ENCODE measurements around the gene RABAC1. TPM values are rescaled to one million over a fixed set of nuclear protein-coding genes. Genes with fewer than 3 reads are reported as not detected.

Gene RABAC1
- total and polyA plus RNA-seq, 10 of the 15 experiments (the other 5 are each of a cell fraction or from before 2014, with no cell fraction given), result 10.9 to 115 (median 49.2) TPM

DNA sequence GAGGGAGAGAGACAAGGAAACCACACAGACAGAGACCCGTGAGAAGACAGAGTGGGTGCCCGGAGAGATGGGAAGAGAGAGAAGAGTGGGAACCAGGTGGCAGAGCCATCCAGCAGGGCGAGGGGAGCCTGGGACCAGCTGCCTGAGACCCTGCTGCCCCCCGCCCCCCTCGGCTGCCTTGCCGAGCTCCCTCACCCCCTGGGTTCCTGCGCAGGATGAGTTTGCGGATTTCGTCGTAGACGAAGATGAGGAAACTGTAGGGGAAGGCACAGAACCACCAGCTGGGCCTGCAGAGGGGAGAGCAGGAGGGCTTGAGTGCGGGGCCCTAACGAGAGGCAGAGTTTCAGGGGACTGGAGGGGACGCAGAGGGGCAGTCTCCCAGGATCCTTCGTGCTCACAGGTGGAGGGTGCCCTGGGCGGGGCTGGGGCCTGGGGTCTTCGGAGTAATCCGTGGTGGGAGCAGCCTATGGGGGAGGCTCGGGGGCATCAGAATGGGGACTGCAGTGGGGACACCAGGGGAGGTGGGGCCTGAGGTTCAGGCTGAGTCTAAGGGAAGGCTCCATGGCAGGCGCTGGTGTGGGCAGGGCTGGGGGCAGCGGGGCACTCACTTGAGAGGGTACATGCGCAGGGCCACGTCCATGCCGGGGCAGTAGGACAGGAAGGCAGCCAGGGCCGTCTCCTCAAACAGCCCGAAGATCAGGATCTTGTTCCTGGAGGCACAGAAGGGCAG, 8.1 kb upstream of the RABAC1 start:
- no peak overlapping the region for H2AFZ ChIP-seq (ENCODE audit: control insufficient read depth, low read depth, low read length)
- H3K27ac ChIP-seq (ENCODE audit: control insufficient read depth, insufficient read depth), result no peak overlapping the region
- in situ Hi-C loops (cut with MboI), result no loop called here
- no peaks in the 10 kb centered on the region for H3K79me2 ChIP-seq (ENCODE audit: control insufficient read depth, insufficient read depth, low read length)
- BruUV-seq (replicated peaks), result no TSS peak
- no peaks in the 10 kb centered on the region for H3K9me3 ChIP-seq (replicated peaks; ENCODE audit: control insufficient read depth, insufficient read depth, low read length)
- no peaks in the 10 kb centered on the region for H3K36me3 ChIP-seq (ENCODE audit: control insufficient read depth in 2 of 2, insufficient read depth in 2 of 2, low read length in 1 of 2)
- intact Hi-C loops (cut with micrococcal nuclease; ENCODE audit: unreplicated experiment), result no loop called here
- ATAC-seq, result no peak
- no peaks in the 10 kb centered on the region for H3K4me1 ChIP-seq (ENCODE audit: control insufficient read depth, insufficient read depth, low read length)
- no peak for TF ChIP-seq STAT1 (conservative IDR thresholded peaks at IDR 0.05)
- TF ChIP-seq SREBF1 (IDR thresholded peaks at IDR 0.05; ENCODE audit: low read length), result no peak
- no peak for TF ChIP-seq FOXM1 (IDR thresholded peaks at IDR 0.05; ENCODE audit: low read depth, low read length)
- TF ChIP-seq, protein P1, sequence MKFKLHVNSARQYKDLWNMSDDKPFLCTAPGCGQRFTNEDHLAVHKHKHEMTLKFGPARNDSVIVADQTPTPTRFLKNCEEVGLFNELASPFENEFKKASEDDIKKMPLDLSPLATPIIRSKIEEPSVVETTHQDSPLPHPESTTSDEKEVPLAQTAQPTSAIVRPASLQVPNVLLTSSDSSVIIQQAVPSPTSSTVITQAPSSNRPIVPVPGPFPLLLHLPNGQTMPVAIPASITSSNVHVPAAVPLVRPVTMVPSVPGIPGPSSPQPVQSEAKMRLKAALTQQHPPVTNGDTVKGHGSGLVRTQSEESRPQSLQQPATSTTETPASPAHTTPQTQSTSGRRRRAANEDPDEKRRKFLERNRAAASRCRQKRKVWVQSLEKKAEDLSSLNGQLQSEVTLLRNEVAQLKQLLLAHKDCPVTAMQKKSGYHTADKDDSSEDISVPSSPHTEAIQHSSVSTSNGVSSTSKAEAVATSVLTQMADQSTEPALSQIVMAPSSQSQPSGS (IDR thresholded peaks at IDR 0.05; ENCODE audit: low read length), result no peak
- no peak for TF ChIP-seq CEBPB (IDR thresholded peaks at IDR 0.05; ENCODE audit: borderline replicate concordance in 1 of 2, low read depth in 2 of 2, low read length in 2 of 2)
- TF ChIP-seq, protein P2, sequence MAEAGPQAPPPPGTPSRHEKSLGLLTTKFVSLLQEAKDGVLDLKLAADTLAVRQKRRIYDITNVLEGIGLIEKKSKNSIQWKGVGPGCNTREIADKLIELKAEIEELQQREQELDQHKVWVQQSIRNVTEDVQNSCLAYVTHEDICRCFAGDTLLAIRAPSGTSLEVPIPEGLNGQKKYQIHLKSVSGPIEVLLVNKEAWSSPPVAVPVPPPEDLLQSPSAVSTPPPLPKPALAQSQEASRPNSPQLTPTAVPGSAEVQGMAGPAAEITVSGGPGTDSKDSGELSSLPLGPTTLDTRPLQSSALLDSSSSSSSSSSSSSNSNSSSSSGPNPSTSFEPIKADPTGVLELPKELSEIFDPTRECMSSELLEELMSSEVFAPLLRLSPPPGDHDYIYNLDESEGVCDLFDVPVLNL (IDR thresholded peaks at IDR 0.05; ENCODE audit: low read depth, low read length), result no peak
- TF ChIP-seq CBX3 (IDR thresholded peaks at IDR 0.05; ENCODE audit: borderline replicate concordance, low read depth), result no peak
- TF ChIP-seq WRNIP1 (IDR thresholded peaks at IDR 0.05; ENCODE audit: borderline replicate concordance, low read depth, low read length), result no peak
- TF ChIP-seq HDAC6 (IDR thresholded peaks at IDR 0.05; ENCODE audit: unreplicated experiment), result no peak
- no peak for TF ChIP-seq ETV6 (conservative IDR thresholded peaks at IDR 0.05 in 1 of 2, IDR thresholded peaks at IDR 0.05 in 1 of 2; ENCODE audit: borderline replicate concordance in 1 of 2, low read depth in 1 of 2)
- no peak for TF ChIP-seq BHLHE40 (IDR thresholded peaks at IDR 0.05; ENCODE audit: borderline replicate concordance in 1 of 2, low read depth in 2 of 2, low read length in 1 of 2)
- CTCF ChIA-PET, result no interaction called here
- no peaks in the 10 kb centered on the region; a peak in 3 of 4 replicates for H3K27me3 ChIP-seq (replicated peaks in 1 of 2; ENCODE audit: control insufficient read depth in 2 of 2, insufficient read depth in 2 of 2, low read length in 1 of 2)
- no peak for DNase-seq (ENCODE audit: low read depth, low spot score)
- H3K9ac ChIP-seq (ENCODE audit: control insufficient read depth, insufficient read depth, low read length), result no peak overlapping the region
- H3K4me2 ChIP-seq (ENCODE audit: control insufficient read depth, insufficient read depth), result no peak overlapping the region
- SMC1A ChIA-PET (ENCODE audit: uncharacterized antibody, unreplicated experiment), result no interaction called here
- H3K4me3 ChIP-seq, result no peak overlapping the region
- FAIRE-seq, result no peak
- POLR2A ChIA-PET, result no interaction called here
- RAD21 ChIA-PET (ENCODE audit: unreplicated experiment), result no interaction called here
- H4K20me1 ChIP-seq (ENCODE audit: control insufficient read depth, insufficient read depth), result no peaks in the 10 kb centered on the region
- 39% methylated on average over 20 of the region's 26 CpGs for WGBS (ENCODE audit: insufficient coverage, insufficient replicate concordance, low lambda C conversion rate, missing lambda C conversion rate)
